Bronchial epithelial cell (primary cell): ENCODE measurements around the gene GSTO2. TPM values are rescaled to one million over a fixed set of nuclear protein-coding genes. Genes with fewer than 3 reads are reported as not detected.

Experiments used
- DNase-seq: peaks from one replicate; pipeline ENCODE4 v3.0.0-alpha.2; 2010; ENCODE audit warnings: low read depth
- FAIRE-seq: peaks from 2 replicates; lab custom pipeline; 2011; peaks lifted over from hg19 to GRCh38; lab: Jason Lieb, UNC
- H3K27me3 ChIP-seq: 2 replicates; pipeline ENCODE4 v1.5.1; 2011; ENCODE audit warnings: low read length; ENCODE audit not compliant: control insufficient read depth, insufficient read depth
- H3K36me3 ChIP-seq: 2 replicates; pipeline ENCODE4 v1.5.1; 2011; ENCODE audit warnings: low read length; ENCODE audit not compliant: control insufficient read depth, insufficient read depth
- H3K4me3 ChIP-seq: 2 replicates; pipeline ENCODE4 v1.5.1; 2011; ENCODE audit warnings: mild to moderate bottlenecking, low read depth, low read length, control low read depth
- CTCF ChIP-seq: IDR thresholded peaks from 2 replicates; pipeline ENCODE4 v1.5.1; 2011; ENCODE audit warnings: mild to moderate bottlenecking, moderate library complexity, low read length, control low read depth, inconsistent platforms; ENCODE audit not compliant: insufficient read depth, severe bottlenecking
- total RNA-seq: library from RNA; depleted of rRNA; stranded (reverse); fragments of >200 nt; gene quantifications from 2 replicates; pipeline ENCODE4 v1.2.1, GENCODE V29; 2014

Gene GSTO2
- total RNA-seq, 1 donor from 2014 or later: 24.7 TPM

GRCh38 chr10:104291439-104291951 lies 22.5 kb downstream of the GSTO2 start:
- no peaks in the 10 kb centered on the region for H3K27me3 ChIP-seq
- DNase-seq: peak; percentile 64
- no peaks in the 10 kb centered on the region for H3K36me3 ChIP-seq
- no peak for FAIRE-seq
- no peak overlapping the region for H3K4me3 ChIP-seq
- TF ChIP-seq CTCF: peak; percentile 100

GRCh38 chr10:104293011-104293410 lies 24.0 kb downstream of the GSTO2 start:
- no peak for TF ChIP-seq CTCF
- H3K4me3 ChIP-seq: no peak overlapping the region
- no peak for FAIRE-seq
- no peaks in the 10 kb centered on the region for H3K27me3 ChIP-seq
- H3K36me3 ChIP-seq: no peaks in the 10 kb centered on the region
- peak; percentile 77 for DNase-seq

GRCh38 chr10:104293781-104294321 lies 24.9 kb downstream of the GSTO2 start:
- FAIRE-seq (no peak), DNase-seq (no peak)
- no peak for TF ChIP-seq CTCF
- Histone ChIP-seq H3K27me3 (no peaks in the 10 kb centered on the region), H3K36me3 (no peaks in the 10 kb centered on the region), H3K4me3 (no peak overlapping the region)

- TF ChIP-seq CTCF: no peak
Observed at GRCh38 chr10:104296687-104297436, 27.9 kb downstream of the GSTO2 start.

GRCh38 chr10:104297697-104298660 lies 29.0 kb downstream of the GSTO2 start:
- DNase-seq (no peak), FAIRE-seq (no peak)
- Histone ChIP-seq H3K4me3 (no peak overlapping the region), H3K27me3 (no peaks in the 10 kb centered on the region), H3K36me3 (no peaks in the 10 kb centered on the region)
- peak; percentile 56 for TF ChIP-seq CTCF

More at GRCh38 chr10:104296687-104297436, 27.9 kb downstream of the GSTO2 start:
- FAIRE-seq (no peak), DNase-seq (no peak)
- no peaks in the 10 kb centered on the region for H3K36me3 ChIP-seq
- no peaks in the 10 kb centered on the region for H3K27me3 ChIP-seq
- H3K4me3 ChIP-seq: no peak overlapping the region
